Activated CD4-positive, alpha-beta T cell treated with anti-CD3 and anti-CD28 coated beads, Interleukin-2, amount 50 U/mL, for 48 hours (primary cell): ENCODE results near the gene LEMD2.

Experiments
- DNase-seq, 2 experiments: peaks; one replicate each; pipeline ENCODE4 v3.0.0-alpha.2; 2020

Gene LEMD2

GRCh38 chr6:33754222-33754621, 34.7 kb downstream of the LEMD2 start:
- DNase-seq = no peak

DNA sequence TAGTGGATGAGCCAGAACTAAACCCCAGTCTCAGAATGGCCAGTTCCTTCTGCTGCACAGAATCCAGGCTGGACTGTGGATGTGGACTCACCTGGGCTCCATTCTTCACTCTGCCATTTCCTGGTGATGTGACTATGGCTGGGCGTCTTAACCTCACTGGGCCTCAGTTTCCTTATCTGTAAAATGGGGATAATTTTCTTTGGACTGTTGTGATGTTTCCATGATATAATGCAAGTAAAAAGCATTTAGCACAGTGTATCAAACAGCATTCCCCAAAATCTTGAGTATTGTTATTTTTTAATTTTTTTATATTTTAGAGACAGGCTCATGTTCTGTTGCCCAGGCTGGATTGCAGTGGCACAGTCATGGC, 36.3 kb downstream of the LEMD2 start:
- no peak for DNase-seq

- no peak for DNase-seq
Observed at GRCh38 chr6:33751771-33752645, 36.9 kb downstream of the LEMD2 start.

DNA sequence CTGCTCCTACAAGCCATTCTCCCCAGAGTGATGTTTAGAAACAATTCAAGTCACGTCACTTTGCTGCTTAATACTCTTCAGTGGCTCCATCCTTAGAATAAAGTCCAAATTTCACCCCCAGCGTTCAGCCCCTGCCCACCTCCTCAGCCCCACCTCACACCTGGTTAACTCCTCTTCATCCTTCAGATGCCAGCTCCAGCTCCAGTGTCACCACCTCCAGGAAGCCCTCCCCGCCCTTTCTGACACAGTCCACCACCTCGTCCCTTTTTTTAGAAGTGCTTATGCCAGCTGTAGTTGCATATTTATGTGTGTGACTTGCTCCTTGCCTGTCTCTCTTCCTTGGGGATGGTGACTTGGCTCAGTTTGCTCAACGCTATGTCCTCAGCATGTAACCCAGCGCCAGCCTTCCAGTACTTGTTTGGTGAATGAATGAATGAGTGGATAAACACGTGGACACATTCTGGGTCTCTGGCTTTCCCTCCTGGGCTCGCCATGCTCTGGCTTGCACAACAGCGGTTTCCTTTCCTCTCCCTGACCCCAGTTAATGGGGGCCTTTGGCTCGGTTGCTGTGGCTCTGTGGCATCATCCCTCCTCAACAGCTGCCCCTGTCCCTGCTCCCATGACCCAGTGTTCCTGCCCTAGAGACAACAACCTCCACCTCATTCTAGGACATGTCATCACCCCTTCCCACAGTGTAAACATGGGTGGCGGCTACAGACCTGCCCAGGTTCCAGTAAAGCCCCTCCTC, 38.5 kb downstream of the LEMD2 start:
- DNase-seq = no peak

- no peak for DNase-seq
Observed at GRCh38 chr6:33749401-33749800, 39.5 kb downstream of the LEMD2 start.

DNA sequence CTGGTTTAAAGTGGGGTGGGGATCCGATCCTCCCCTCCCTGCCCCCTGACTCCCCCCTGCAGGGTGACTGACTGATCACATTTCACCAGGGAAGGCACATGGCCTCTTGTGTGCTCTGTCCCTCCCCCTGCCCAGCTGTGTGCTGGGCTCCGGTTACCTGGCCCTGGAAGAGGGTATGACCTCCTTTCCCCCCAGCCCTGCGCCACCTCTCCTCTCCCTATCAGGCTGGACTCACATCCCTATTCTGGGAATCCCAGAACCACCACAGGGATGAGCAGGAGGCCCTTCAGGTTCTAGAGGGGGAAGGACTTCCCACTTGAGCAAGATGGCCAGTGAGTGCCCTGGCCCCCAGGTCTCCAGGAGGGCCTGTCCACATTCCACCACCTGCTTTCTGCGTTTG, 40.1 kb downstream of the LEMD2 start:
- no peak for DNase-seq

GRCh38 chr6:33747823-33748222, 41.1 kb downstream of the LEMD2 start:
- DNase-seq = no peak

DNA sequence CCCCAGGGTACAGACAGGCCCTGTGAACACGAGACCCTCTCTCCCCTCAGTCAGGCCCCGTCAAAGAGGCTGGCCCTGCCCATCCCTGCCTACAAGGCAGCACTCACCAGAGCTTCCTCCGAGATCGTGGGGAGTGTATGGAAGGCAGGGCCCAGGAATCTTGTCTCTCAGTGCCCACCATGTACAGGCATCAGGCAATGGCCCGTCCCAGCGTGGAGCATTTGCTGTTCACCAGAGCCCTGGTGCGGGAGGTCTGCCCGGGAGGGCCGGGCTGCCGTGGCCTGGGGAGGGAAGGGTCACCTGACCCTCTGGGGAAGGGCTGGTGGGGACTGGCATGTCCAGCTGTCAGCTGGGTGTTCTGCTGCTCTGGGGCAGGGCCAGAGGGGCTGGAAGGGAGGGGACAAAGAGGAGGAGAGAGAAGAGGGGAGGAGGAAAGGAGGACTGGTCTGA, 42.3 kb downstream of the LEMD2 start, which contains the start of gene IP6K3:
Gene IP6K3 (minus strand): TSS at position 255 of the 450 bp plus-strand sequence. CDS start 11,429 bp downstream, outside the sequence.
- no peak for DNase-seq

DNA sequence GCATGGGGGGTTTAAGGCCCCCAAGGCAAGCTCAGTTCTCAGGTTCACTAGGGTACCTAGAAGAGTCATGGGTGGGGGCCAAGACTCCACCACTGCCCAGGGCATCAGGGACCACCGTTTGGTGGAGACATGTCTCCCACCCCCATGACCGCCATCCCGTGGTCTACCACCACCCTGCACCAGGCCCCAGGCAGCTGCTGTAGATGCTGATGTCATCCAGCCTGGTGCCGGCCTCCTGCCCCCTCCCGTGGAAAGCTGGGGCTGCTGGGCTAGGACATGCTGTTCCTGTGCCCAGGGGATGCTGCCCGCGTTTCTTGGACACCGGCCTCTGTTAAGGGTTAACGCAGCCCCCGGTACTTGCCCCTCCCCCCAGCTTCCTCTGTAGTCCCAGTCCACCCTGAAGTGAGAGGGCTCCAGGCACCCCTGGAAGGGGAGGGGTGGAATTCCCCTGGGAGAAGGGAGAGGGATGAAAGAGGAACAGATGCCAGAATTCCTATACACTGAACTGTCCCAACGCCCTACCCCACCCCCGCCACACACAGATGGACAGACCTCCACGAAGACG, 42.8 kb downstream of the LEMD2 start:
- no peak for DNase-seq

GRCh38 chr6:33745548-33745947, 43.4 kb downstream of the LEMD2 start:
- no peak for DNase-seq

GRCh38 chr6:33744895-33745546, 43.9 kb downstream of the LEMD2 start:
- no peak for DNase-seq

DNA sequence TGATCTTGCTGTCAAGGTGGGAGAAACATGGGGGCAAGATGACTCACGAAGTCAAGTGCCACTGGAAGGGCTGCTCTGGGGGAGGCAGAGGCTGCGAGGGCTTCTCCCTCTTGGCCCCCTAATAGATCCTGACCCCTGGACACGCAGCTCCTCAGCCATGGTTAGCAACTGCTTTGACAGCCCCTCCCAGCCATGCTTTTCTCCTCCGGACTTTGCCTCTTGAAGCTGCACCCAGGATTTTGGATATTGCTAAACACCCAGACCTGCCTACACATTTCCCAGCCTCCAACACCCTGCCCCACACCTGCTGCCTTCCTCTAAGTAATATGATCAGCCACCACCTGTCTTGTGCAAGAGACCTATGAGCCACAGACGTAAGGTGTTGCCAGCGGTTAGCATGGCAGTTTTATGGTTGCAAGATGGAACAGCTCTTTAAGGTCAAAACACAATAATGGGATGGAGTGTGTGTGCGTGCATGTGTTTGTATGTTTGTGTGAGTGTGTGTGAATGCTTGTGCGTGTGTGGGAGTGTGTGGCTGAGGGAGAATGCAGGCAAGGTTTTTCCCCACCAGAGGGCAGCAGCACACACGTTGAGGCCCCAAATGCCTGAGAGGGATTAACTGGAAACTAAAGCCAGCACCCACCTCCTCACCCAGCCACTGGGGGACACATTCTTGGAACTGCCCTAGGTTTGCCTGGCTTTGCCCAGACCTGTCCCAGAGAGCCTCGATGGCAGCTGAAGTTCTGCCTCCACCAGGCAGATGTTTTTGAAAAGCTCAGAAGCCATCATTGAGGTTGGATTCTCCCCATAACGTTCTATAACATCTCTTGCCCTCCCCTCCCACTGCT, 44.7 kb downstream of the LEMD2 start:
- DNase-seq = peak; percentile 77 to 83

- no peak for DNase-seq
Observed at GRCh38 chr6:33742837-33743236, 46.1 kb downstream of the LEMD2 start.

GRCh38 chr6:33742092-33742491, 46.8 kb downstream of the LEMD2 start:
- no peak for DNase-seq

DNA sequence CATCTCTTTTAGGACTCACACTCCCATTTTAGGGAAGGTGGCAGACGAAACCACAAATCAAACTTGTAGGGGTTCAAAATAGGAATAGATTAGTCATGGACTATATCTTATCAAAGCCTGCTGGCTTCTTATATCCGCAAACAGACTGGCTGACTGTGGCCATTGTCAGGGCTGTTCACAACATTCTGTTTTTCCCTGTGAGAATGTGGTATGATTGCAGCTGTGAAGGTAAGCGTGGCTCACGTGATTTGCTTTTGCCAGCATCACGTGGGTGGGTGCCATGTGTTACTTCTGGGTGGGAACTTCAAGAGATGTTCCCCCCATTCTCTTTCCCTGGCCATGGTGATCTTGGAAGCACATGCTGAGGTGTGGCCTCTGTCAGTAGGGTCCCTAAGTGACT, 48.1 kb downstream of the LEMD2 start:
- no peak for DNase-seq

DNA sequence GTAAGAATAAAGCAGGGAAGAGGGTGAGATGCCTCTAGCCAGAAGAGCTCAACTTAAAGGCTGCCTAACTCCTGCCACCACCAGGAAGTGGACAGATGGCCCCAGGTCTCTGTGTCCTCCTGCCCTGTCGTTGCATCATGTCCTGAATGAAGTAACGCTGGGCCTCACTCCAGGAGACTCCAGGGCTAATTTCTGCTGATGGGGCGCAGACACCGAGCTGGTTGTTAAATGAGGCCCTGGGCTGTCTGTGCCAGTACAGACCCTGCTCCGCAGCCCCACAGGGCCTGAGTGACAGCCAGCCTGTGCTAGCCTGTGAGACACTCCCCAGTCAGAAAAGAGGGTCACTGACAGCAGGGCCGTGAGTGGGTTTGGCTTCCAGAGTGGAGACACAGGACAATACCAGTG, 48.7 kb downstream of the LEMD2 start:
- DNase-seq = no peak

DNA sequence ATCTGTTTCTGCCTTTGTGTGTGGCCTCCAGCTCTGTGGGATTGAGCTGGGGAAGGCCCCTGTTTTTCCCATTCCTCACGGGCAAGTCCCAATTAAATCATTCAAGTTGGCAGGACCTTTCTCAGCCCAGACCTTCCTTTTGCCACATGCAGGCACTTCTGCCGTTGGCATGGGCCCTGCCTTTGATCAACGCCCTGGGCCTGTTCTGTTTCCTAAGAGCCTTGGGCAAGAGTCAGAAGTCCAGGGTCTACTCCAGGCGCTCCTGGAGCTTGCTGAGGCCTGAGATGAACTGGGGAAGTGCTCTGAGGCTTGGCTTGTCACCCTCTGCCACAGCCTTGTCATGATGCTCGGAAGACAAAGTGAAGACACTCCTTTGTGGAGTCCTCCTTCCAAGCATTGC, 49.4 kb downstream of the LEMD2 start:
- DNase-seq = no peak

DNA sequence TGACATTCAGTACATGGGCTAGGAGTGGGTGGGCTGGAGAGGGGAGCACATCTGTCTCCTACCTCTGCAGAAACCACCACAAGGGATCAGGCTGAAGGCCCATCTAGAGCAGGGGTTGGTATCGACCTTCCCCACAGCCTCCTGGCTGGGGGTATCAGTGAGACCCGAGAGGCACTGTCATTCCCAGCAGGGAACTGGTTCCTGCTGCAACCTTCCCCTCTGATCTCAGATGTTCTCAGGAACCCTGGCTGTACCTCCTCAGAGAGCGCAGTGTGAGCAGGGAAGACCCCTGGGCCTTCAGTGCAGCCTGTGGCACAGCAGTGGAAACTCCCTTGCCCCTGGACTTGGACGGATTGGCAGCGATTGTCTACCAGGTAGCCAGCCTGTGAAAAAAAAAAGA, 50.1 kb downstream of the LEMD2 start:
- DNase-seq = no peak

- DNase-seq = no peak
Observed at GRCh38 chr6:33738153-33738552, 50.8 kb downstream of the LEMD2 start.

DNA sequence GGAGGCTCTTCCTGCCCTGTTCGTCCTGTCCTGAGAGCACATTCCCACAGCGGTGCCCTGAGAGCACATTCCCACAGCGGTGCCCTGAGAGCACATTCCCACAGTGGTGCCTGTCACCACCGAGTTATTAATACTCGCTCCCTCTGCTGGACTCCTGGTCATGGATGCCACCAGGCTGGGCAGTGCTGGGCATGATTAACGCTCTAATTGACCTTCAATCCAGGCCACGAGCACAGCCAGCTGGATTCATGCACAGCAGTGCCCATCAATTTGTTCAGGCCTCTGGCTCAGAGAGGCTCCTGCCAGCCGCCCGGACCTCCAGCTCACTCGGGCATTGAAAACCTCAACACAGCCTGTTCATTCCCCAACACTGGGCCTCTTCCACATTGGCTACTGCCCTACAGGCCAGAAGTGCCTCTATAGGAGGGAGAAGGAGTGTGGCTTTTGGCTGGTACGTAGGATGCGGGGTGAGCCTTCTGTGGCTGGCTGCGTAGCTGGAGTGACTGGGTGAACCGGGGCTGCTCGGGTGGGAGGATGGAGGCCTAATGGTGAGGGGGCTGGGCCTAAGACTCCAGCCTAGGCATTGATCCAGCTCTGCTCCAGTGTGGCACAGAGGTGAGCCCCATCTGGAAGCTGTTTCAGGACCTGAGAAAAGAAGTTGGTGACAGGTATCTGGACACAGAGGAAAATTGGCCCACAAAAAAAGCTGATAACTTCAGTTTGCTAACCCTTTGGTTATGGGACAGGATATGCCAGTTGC, 51.5 kb downstream of the LEMD2 start:
- no peak for DNase-seq

- no peak for DNase-seq
Observed at GRCh38 chr6:33735216-33735615, 53.7 kb downstream of the LEMD2 start.

GRCh38 chr6:33733709-33734007, 55.3 kb downstream of the LEMD2 start:
- no peak for DNase-seq
